ENCODE measurements around the gene PCNT.

Gene PCNT

DNA sequence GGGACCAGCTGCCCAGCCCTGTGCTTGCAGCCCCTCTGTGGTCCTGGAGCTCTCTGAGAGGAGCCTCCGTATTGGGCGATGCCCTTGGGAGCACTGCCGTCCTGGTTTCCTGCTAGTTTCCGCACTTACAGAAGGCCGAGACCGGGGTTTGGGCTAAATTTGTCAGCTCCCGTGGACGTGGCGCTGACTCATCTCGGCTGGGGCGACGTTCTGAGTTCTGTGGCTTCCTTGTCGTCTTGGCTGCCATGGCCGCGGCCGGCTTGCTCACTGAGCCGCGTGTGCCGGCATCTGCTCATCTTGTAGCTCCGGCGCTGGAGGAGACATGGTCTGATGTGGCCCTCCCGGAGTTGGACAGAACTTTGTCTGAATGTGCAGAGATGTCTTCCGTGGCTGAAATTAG is 64.9 kb downstream of the PCNT start:
- no peak for TF ChIP-seq ZFX (IDR thresholded peaks at IDR 0.05; ENCODE audit: borderline replicate concordance)
- TF ChIP-seq, protein P1, sequence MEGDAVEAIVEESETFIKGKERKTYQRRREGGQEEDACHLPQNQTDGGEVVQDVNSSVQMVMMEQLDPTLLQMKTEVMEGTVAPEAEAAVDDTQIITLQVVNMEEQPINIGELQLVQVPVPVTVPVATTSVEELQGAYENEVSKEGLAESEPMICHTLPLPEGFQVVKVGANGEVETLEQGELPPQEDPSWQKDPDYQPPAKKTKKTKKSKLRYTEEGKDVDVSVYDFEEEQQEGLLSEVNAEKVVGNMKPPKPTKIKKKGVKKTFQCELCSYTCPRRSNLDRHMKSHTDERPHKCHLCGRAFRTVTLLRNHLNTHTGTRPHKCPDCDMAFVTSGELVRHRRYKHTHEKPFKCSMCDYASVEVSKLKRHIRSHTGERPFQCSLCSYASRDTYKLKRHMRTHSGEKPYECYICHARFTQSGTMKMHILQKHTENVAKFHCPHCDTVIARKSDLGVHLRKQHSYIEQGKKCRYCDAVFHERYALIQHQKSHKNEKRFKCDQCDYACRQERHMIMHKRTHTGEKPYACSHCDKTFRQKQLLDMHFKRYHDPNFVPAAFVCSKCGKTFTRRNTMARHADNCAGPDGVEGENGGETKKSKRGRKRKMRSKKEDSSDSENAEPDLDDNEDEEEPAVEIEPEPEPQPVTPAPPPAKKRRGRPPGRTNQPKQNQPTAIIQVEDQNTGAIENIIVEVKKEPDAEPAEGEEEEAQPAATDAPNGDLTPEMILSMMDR (IDR thresholded peaks at IDR 0.05) = no peak
- H3K27ac ChIP-seq = no peak overlapping the region

DNA sequence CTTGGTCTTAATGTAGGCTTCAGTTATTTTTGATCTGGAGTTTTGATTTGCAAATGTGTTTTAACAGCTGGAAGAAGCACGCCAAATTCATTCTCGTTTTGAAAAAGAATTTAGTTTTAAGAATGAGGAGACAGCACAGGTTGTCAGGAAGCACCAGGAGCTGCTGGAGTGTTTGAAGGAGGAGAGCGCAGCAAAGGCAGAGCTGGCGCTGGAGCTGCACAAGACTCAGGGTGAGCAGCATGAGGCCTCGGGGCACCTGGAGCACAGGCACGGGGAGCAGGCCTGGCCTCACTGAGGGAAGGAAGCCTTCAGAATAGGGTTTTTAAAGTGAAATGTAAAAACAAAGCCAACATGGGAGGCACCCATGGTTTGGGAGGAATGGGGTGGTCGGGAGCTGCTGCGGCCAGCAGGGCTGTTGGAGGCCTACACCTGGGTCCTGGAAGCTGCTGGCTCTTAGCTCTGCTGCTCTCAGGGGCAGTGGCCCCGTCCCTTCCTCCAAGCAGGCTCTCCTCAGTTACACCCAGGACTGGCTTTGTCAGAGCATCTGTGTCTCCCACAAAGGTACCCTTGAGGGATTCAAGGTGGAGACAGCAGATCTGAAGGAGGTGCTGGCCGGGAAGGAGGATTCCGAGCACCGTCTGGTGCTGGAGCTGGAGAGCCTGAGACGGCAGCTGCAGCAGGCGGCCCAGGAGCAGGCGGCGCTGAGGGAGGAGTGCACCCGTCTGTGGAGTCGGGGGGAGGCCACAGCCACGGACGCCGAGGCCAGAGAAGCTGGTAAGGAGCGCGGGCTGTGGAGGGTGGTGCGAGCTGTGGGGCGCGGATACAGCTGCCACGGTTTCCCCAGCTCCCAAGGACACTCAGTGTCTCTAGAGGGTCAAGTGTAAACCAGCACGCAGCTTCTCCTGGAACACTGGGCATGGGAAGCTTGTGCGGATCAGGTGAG is 66.9 kb downstream of the PCNT start:
- H3K27ac ChIP-seq = no peak overlapping the region
- TF ChIP-seq, protein P1 (IDR thresholded peaks at IDR 0.05) = no peak
- TF ChIP-seq ZFX (IDR thresholded peaks at IDR 0.05; ENCODE audit: borderline replicate concordance) = no peak

DNA sequence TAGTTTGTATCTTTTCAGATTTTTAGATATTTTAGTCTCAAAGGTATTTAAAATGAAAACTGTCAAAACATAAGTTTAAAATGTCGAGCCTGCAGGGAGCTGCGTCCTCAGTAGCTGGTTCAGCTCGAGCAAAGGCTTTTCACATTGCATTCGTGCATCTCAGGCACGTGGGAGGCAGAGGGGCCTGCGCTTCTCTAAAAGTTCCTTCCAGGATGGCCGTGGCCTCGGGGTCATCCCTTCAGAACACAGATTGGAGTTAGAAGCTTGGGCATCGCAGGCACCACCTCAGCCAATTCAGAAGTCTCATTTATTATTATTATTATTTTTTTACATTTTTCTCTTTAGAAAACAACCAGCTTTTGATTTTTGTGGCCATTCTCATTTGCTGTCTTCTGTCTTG is 67.8 kb downstream of the PCNT start:
- no peak overlapping the region for H3K27ac ChIP-seq
- TF ChIP-seq, protein P1 (IDR thresholded peaks at IDR 0.05) = no peak

DNA sequence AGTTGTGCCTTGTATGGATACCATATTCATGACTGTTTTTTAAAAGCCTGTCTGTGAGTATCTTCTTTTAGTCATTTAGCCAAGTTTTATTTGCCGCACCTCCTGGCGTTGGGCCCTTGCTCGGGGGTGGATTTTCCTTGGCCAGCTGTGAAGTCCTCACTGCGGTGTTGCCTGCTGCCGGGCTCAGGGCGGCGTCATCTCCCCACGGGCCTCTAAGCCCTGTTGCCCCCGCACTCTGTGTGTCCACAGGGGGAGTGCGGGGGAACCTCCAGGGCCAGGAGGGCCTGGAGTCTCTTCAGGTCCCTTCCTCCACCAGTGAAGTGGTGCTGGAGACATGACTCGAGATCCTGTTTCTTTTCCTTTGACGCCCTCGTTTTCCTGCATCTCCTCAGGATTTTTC is 69.0 kb downstream of the PCNT start:
- H3K27ac ChIP-seq = no peak overlapping the region
- TF ChIP-seq ZFX (IDR thresholded peaks at IDR 0.05; ENCODE audit: borderline replicate concordance) = no peak
- TF ChIP-seq, protein P1 (IDR thresholded peaks at IDR 0.05) = no peak

DNA sequence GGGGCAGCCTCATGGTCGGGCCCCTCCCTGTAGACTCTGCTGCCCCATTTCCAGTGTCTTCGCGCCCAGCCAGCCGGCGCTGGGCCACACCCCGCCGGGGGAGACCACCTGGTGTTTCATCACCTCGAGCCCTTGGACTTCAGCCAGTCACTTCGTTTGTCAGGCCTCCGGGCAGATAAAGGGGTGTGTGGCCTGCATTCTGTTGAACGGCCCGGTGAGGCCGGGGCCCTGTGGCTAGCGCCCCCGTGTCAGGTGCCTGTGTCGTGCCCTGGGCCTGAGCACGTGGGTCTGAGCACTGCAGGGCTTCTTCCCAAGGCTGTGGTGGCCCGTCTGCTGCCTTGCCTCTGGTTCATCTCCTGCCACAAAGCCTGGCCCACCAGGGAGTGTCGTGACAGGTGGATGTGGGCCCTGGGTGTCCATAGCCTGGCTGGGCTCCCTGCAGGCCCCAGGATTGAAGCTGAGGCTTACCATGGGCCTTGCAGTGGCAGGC is 69.5 kb downstream of the PCNT start:
- TF ChIP-seq ZFX (IDR thresholded peaks at IDR 0.05; ENCODE audit: borderline replicate concordance) = no peak
- TF ChIP-seq, protein P1 (IDR thresholded peaks at IDR 0.05) = no peak
- H3K27ac ChIP-seq = no peak overlapping the region

DNA sequence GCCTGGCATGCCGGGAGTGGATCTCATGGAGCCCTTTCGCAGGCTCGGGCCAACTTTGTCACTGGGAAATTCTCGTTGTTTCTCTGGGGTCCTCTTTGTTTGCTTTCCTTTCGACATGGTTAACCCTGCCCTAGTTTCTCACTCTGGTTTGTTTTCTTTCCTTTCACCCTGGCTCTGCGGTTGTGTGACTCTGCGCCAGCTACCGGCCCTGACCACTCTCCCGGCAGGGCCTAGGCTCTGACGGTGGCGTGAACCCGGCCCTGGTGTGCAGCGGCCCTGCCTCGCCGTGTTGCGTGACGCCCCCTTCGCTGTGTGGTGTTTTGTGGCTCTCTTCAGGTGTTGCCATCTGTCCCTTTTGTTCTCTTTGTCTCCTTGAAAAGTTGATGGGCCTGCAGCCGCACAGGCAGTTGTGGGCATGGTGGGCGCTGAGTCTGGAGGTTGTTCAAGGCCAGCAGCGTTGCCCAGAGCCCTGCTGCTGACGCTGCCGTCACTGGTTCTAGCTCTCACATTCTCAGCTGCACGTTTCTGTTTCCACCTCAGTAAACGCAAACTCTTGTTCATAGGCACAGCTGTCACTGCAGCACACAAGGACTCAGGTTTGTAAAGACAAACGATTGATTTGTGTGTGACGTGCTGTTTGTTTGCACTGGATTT is 70.1 kb downstream of the PCNT start:
- no peak for TF ChIP-seq ZFX (IDR thresholded peaks at IDR 0.05; ENCODE audit: borderline replicate concordance)
- TF ChIP-seq, protein P1 (IDR thresholded peaks at IDR 0.05) = no peak
- H3K27ac ChIP-seq = no peak overlapping the region

Data from 22Rv1 (cell line).